Activated CD4-positive, alpha-beta memory T cell treated with anti-CD3 and anti-CD28 coated beads, Interleukin-2, amount 10 ng/mL, durations not matched to agents 7 days and 5 days (primary cell): ENCODE measurements around the gene FARP1. TPM values are rescaled to one million over a fixed set of nuclear protein-coding genes. Genes with fewer than 3 reads are reported as not detected.

Source experiments
- CTCF ChIA-PET: fragments of 350-600 bp; sonication (Branson Sonifier 250); formaldehyde crosslinking; loops from one replicate; lab custom pipeline; 2021; ENCODE audit warnings: antibody characterized with exemption, inconsistent platforms; lab: Charles Lee
- POLR2A ChIA-PET: fragments of 350-600 bp; sonication (Branson Sonifier 250); formaldehyde crosslinking; loops from one replicate; lab custom pipeline; 2021; ENCODE audit warnings: antibody characterized with exemption; lab: Charles Lee
- DNase-seq: peaks from one replicate; pipeline ENCODE4 v3.0.0-alpha.2; 2020
- H3K27ac Mint-ChIP-seq: one replicate; pipeline ENCODE4 v1.8.0; 2021; ENCODE audit warnings: mild to moderate bottlenecking, mixed read lengths
- H3K27me3 Mint-ChIP-seq: one replicate; pipeline ENCODE4 v1.8.0; 2021; ENCODE audit warnings: mixed read lengths
- H3K36me3 Mint-ChIP-seq: one replicate; pipeline ENCODE4 v1.8.0; 2021; ENCODE audit warnings: low read depth, mixed read lengths
- H3K4me1 Mint-ChIP-seq: one replicate; pipeline ENCODE4 v1.8.0; 2021; ENCODE audit warnings: mixed read lengths
- H3K4me3 Mint-ChIP-seq: one replicate; pipeline ENCODE4 v1.8.0; 2021; ENCODE audit warnings: mild to moderate bottlenecking, mixed read lengths
- H3K9me3 Mint-ChIP-seq: one replicate; pipeline ENCODE4 v1.8.0; 2021; ENCODE audit warnings: mixed read lengths
- total RNA-seq, 2 experiments: library from RNA; stranded (reverse); gene quantifications; one replicate each; pipeline ENCODE4 v1.2.3, GENCODE V29; 2021

FARP1 gene
- total RNA-seq, 2 experiments from 2014 or later, result 0.50 to 0.75 TPM

DNA sequence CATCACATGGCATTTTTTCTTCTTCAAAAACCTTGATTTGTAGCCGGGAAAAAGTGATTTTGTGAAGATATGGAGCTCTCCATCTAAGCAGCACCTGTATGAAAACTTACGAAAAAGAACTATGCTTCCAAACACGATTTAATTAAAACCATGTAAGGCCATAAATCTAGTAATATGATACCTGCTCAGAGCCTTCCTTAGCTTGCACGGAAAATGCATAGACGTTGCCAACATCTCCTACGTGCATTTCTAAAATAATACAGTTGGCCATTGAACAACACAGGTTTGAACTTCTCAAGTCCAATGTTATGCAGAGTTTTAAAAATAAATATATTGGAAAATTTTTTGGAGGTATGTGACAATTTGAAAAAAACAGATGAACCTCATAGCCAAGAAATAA lies 93.3 kb downstream of the FARP1 start:
- DNase-seq, result no peak
- no peaks in the 10 kb centered on the region for H3K9me3 Mint-ChIP-seq
- ChIA-PET POLR2A (no interaction called here), CTCF (interaction anchor here (1.7 kb wide), 1 partner anchor 169 kb away, joined by 3 read pairs; no protein-coding TSS in a partner anchor)
- H3K36me3 Mint-ChIP-seq, result no peaks in the 10 kb centered on the region
- no peak overlapping the region for H3K27ac Mint-ChIP-seq
- no peaks in the 10 kb centered on the region for H3K4me1 Mint-ChIP-seq
- H3K4me3 Mint-ChIP-seq, result no peak overlapping the region
- no peaks in the 10 kb centered on the region for H3K27me3 Mint-ChIP-seq

DNA sequence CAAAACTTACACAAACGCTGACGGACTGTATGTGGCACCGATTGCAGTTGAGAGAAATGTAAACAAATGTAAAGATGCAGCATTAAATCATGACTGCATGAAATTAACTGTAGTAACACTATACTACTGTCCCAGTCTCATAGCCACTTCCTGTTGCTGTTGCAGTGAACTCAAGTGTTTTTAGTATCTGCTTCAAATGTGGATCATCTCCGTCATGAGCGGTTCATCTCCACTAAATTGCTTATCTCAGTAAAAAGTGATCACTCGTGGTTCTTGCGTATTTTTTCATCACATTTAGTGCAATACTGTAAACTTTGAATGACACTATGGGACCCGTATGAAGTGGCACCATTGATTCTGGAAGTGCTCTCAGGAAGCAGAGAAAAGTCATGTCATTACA lies 94.4 kb downstream of the FARP1 start:
- no peaks in the 10 kb centered on the region for H3K27me3 Mint-ChIP-seq
- H3K4me1 Mint-ChIP-seq, result no peaks in the 10 kb centered on the region
- H3K4me3 Mint-ChIP-seq, result no peak overlapping the region
- no peak overlapping the region for H3K27ac Mint-ChIP-seq
- DNase-seq, result no peak
- CTCF ChIA-PET, result no interaction called here
- H3K36me3 Mint-ChIP-seq, result no peaks in the 10 kb centered on the region
- POLR2A ChIA-PET, result no interaction called here
- H3K9me3 Mint-ChIP-seq, result no peaks in the 10 kb centered on the region

DNA sequence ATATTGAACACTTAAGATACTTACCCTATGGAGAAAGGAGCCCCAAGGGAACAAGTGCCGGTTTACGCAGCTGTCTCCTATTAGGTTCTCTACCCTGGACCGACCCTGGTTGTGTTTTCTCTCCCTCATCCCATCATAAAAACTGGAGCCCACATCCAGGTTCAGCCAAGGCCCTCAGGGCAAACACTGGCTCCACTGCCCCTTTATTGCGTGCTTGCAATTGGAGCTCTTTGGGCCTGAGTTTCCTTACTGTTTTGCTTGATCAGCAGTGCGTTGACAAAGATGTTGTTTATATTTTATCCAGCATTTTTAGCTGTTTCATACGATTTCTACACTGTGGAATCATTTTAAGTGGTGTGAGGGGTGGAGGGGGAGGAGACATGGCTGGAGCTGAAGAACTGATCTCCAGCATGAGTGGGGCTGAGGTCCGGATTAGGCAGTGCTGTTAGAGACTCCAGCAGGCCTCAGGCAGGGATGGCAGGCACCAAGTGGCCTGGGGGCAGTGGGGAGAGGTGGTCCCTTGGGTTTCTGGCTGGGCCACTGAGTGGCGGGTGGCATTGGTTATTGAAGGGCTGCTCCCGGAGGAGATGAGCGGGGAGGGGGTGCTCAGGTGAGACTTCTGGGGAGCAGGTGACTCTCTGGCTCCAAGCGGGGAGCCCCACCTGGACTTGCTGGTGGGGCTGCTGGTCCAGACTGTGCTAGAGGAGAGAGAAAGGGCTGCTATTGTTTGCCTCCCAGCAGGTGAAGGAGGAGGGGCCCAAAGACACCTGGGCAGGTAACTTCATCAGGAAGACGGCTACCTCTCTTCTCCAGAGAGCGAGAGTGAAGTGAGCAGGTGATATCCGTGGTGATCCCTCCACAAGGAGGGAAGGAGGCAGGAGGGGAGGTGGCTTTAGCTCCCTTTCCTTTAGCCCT lies 96.5 kb downstream of the FARP1 start:
- H3K4me3 Mint-ChIP-seq, result no peak overlapping the region
- peaks cover 2% of the 10 kb centered on the region for H3K27me3 Mint-ChIP-seq
- H3K9me3 Mint-ChIP-seq, result no peaks in the 10 kb centered on the region
- H3K27ac Mint-ChIP-seq, result no peak overlapping the region
- ChIA-PET CTCF (interaction anchor here (0.6 kb wide), 1 partner anchor 36 kb away, joined by 3 read pairs; no protein-coding TSS in a partner anchor), POLR2A (no interaction called here)
- H3K36me3 Mint-ChIP-seq, result no peaks in the 10 kb centered on the region
- H3K4me1 Mint-ChIP-seq, result no peaks in the 10 kb centered on the region
- no peak for DNase-seq

GRCh38 chr13:98240135-98240534 lies 97.2 kb downstream of the FARP1 start:
- no peaks in the 10 kb centered on the region for H3K36me3 Mint-ChIP-seq
- ChIA-PET CTCF (no interaction called here), POLR2A (no interaction called here)
- DNase-seq, result no peak
- H3K9me3 Mint-ChIP-seq, result no peaks in the 10 kb centered on the region
- H3K27me3 Mint-ChIP-seq, result peaks cover 3% of the 10 kb centered on the region
- no peaks in the 10 kb centered on the region for H3K4me1 Mint-ChIP-seq
- no peak overlapping the region for H3K27ac Mint-ChIP-seq
- no peak overlapping the region for H3K4me3 Mint-ChIP-seq

DNA sequence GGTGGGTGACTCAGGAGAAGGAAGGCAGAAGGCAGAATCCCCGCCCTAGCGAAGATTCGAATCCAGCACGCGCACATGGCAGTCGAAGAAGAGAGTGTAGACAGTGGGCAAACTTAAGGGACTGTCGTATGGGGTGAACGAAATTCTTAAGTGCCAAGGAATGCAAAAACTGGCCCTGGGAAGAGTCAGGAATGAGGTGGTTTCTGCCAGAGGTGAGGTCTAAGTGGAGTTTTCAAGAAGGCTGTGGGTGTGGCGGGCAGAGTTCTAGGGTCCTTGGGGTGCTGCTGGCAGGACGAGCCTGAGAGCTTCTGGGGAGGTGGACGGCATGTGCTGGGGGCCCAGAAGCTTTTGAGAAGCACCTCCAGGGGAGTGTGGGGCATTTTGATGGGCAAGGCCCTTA lies 98.1 kb downstream of the FARP1 start:
- ChIA-PET CTCF (no interaction called here), POLR2A (no interaction called here)
- no peak for DNase-seq
- peaks cover 3% of the 10 kb centered on the region for H3K27me3 Mint-ChIP-seq
- no peak overlapping the region for H3K27ac Mint-ChIP-seq
- no peaks in the 10 kb centered on the region for H3K9me3 Mint-ChIP-seq
- H3K36me3 Mint-ChIP-seq, result no peaks in the 10 kb centered on the region
- no peaks in the 10 kb centered on the region for H3K4me1 Mint-ChIP-seq
- H3K4me3 Mint-ChIP-seq, result no peak overlapping the region

GRCh38 chr13:98241976-98242375 lies 99.1 kb downstream of the FARP1 start:
- peaks cover 3% of the 10 kb centered on the region for H3K27me3 Mint-ChIP-seq
- no peaks in the 10 kb centered on the region for H3K9me3 Mint-ChIP-seq
- no peaks in the 10 kb centered on the region for H3K36me3 Mint-ChIP-seq
- H3K4me3 Mint-ChIP-seq, result no peak overlapping the region
- POLR2A ChIA-PET, result no interaction called here
- no peak for DNase-seq
- CTCF ChIA-PET, result no interaction called here
- no peak overlapping the region for H3K27ac Mint-ChIP-seq
- H3K4me1 Mint-ChIP-seq, result no peaks in the 10 kb centered on the region

DNA sequence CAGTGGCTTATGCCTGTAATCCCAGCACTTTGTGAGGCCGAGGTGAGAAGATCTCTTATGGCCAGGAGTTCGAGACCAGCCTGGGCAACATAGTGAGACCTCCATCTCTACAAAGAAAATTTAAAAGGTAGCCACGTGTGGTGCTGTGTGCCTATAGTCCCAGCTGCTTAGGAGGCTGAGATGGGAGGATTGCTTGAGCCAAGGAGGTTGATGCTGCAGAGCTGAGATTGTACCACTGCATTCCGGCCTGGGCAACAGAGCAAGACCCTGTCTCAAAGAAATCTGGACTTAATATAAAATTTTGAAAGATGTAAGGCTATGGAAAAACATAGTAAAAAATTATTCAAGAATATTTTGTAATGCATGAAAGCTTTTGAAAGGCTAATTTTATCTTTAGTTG lies 99.5 kb downstream of the FARP1 start:
- Mint-ChIP-seq H3K9me3 (no peaks in the 10 kb centered on the region), H3K4me3 (no peak overlapping the region), H3K27ac (no peak overlapping the region), H3K27me3 (peaks cover 4% of the 10 kb centered on the region), H3K36me3 (no peaks in the 10 kb centered on the region), H3K4me1 (no peaks in the 10 kb centered on the region)
- POLR2A ChIA-PET, result no interaction called here
- DNase-seq, result no peak
- CTCF ChIA-PET, result no interaction called here

DNA sequence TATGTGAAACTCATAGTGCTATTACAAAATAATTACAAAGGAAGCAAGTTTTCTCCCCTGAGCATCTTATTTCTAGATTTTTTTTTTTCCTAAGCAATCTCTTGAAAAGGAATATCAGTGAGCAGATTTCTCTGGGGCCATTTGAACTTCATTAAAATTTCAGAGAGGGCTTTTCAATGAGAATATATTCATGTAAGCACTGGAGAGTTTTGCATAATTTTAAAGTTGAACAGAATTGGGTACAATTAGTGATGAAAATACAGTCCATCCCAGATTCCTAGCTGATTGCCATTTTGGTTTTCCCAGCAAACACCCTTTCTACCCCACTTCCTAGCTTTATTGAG lies 101.0 kb downstream of the FARP1 start:
- Mint-ChIP-seq H3K36me3 (no peaks in the 10 kb centered on the region), H3K4me3 (no peak overlapping the region), H3K27me3 (peaks cover 7% of the 10 kb centered on the region), H3K27ac (no peak overlapping the region), H3K9me3 (no peaks in the 10 kb centered on the region), H3K4me1 (no peaks in the 10 kb centered on the region)
- CTCF ChIA-PET, result no interaction called here
- no peak for DNase-seq
- POLR2A ChIA-PET, result no interaction called here

DNA sequence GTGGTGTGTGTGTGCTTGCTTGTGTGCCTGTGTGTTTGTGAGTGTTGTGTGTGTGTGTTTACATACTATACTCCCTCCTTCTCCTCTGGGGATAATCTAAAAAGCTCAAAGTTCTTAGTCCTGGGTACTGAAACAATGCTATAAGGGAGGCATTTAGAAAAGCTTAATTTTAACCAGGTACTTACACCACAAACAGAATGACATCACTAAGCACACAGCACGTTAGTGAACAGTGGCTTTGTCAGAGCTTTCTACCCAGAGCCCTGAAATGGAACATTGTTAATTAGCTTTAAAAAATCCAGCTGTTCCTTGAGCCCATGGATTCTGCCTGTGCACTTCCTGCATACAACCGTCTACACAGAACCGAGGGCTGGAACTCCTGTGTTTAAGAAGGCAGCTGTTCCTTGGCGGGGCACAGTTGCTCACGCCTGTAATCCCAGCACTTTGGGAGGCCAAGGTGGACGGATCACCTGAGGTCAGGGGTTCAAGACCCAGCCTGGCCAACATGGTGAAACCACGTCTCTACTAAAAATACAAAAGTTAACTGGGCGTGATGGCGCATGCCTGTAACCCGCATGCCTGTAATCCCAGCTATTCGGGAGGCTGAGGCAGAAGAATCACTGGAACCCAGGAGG lies 103.8 kb downstream of the FARP1 start:
- peaks cover 7% of the 10 kb centered on the region for H3K27me3 Mint-ChIP-seq
- ChIA-PET POLR2A (no interaction called here), CTCF (no interaction called here)
- no peak for DNase-seq
- no peak overlapping the region for H3K4me3 Mint-ChIP-seq
- H3K4me1 Mint-ChIP-seq, result no peaks in the 10 kb centered on the region
- H3K27ac Mint-ChIP-seq, result no peak overlapping the region
- no peaks in the 10 kb centered on the region for H3K9me3 Mint-ChIP-seq
- H3K36me3 Mint-ChIP-seq, result no peaks in the 10 kb centered on the region

GRCh38 chr13:98251708-98252107 lies 108.8 kb downstream of the FARP1 start:
- ChIA-PET POLR2A (no interaction called here), CTCF (no interaction called here)
- no peaks in the 10 kb centered on the region for H3K9me3 Mint-ChIP-seq
- no peaks in the 10 kb centered on the region for H3K36me3 Mint-ChIP-seq
- DNase-seq, result no peak
- H3K4me3 Mint-ChIP-seq, result no peak overlapping the region
- no peaks in the 10 kb centered on the region for H3K4me1 Mint-ChIP-seq
- peaks cover 8% of the 10 kb centered on the region for H3K27me3 Mint-ChIP-seq
- H3K27ac Mint-ChIP-seq, result no peak overlapping the region

GRCh38 chr13:98252931-98253470 lies 110.1 kb downstream of the FARP1 start:
- ChIA-PET CTCF (no interaction called here), POLR2A (no interaction called here)
- no peaks in the 10 kb centered on the region for H3K4me1 Mint-ChIP-seq
- H3K9me3 Mint-ChIP-seq, result no peaks in the 10 kb centered on the region
- no peak for DNase-seq
- H3K36me3 Mint-ChIP-seq, result no peaks in the 10 kb centered on the region
- H3K27ac Mint-ChIP-seq, result no peak overlapping the region
- H3K4me3 Mint-ChIP-seq, result no peak overlapping the region
- H3K27me3 Mint-ChIP-seq, result peaks cover 7% of the 10 kb centered on the region

DNA sequence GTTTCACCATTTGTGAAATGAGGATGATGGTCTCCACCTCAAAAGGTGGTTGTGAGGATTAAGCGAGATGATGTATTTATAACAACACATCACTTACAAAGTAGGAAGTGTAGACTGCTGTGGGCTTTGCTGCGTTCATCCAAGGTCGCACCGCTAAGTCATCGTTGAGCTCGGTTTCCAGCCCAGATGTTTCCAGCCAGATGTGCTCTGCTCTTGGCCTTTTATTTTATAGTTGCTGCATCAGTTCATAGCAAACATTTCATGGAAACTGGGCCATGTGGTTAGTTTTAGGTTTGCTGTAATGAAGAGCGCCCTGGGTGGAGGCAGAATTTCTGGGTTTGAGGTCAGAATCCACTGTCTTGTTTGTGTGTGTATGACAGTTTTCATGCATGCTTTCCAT lies 110.6 kb downstream of the FARP1 start:
- Mint-ChIP-seq H3K36me3 (no peaks in the 10 kb centered on the region), H3K27me3 (peaks cover 6% of the 10 kb centered on the region), H3K9me3 (no peaks in the 10 kb centered on the region), H3K27ac (no peak overlapping the region), H3K4me1 (no peaks in the 10 kb centered on the region), H3K4me3 (no peak overlapping the region)
- CTCF ChIA-PET, result no interaction called here
- no peak for DNase-seq
- POLR2A ChIA-PET, result no interaction called here

- no peaks in the 10 kb centered on the region for H3K9me3 Mint-ChIP-seq
- no peak for DNase-seq
- POLR2A ChIA-PET, result no interaction called here
- CTCF ChIA-PET, result no interaction called here
- no peaks in the 10 kb centered on the region for H3K36me3 Mint-ChIP-seq
- no peak overlapping the region for H3K27ac Mint-ChIP-seq
- H3K4me3 Mint-ChIP-seq, result no peak overlapping the region
- H3K27me3 Mint-ChIP-seq, result peaks cover 4% of the 10 kb centered on the region
- H3K4me1 Mint-ChIP-seq, result no peaks in the 10 kb centered on the region
Observed at GRCh38 chr13:98254513-98254912, 111.6 kb downstream of the FARP1 start.
